ENCODE results near the gene IRS1. TPM values are rescaled to one million over a fixed set of nuclear protein-coding genes. Genes with fewer than 3 reads are reported as not detected.

The IRS1 gene
- total and polyA plus RNA-seq, 12 donors = 2.2 to 20.2 (median 14.5) TPM

DNA sequence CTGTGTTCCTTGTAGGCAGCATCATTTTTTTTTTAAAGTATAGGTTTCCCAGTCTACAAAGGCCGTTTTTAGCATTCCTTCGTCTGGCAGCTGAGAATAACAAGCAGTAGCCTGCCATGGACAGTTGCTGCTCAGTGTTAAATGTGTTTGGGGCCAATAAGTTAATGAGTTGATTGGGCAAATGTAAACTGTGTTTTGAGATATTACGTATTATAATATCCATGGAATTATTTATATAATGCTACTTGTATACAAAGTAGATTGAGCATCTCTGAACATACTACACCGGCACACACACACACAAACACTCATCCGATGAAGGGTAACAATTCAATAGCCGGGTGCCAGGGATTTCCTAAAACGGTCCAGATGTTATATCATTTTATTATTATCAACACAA lies 97.2 kb downstream of the IRS1 start:
- intact Hi-C loops (cut with DNase I) = no loop called here
- H3K4me3 ChIP-seq = no peak overlapping the region
- H3K36me3 ChIP-seq = no peaks in the 10 kb centered on the region
- no peak for DNase-seq
- no peak overlapping the region for H3K27ac ChIP-seq
- H3K9me3 ChIP-seq = no peaks in the 10 kb centered on the region
- WGBS, 2 donors = 75 to 80% methylated on average over 7 of the region's 7 CpGs
- peaks cover 0 to 11% (median 6%) of the 10 kb centered on the region in 9 donors for H3K4me1 ChIP-seq
- no peaks in the 10 kb centered on the region for H3K27me3 ChIP-seq
- TF ChIP-seq, protein P1, sequence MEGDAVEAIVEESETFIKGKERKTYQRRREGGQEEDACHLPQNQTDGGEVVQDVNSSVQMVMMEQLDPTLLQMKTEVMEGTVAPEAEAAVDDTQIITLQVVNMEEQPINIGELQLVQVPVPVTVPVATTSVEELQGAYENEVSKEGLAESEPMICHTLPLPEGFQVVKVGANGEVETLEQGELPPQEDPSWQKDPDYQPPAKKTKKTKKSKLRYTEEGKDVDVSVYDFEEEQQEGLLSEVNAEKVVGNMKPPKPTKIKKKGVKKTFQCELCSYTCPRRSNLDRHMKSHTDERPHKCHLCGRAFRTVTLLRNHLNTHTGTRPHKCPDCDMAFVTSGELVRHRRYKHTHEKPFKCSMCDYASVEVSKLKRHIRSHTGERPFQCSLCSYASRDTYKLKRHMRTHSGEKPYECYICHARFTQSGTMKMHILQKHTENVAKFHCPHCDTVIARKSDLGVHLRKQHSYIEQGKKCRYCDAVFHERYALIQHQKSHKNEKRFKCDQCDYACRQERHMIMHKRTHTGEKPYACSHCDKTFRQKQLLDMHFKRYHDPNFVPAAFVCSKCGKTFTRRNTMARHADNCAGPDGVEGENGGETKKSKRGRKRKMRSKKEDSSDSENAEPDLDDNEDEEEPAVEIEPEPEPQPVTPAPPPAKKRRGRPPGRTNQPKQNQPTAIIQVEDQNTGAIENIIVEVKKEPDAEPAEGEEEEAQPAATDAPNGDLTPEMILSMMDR (IDR thresholded peaks at IDR 0.05) = no peak
- no peak for ATAC-seq

DNA sequence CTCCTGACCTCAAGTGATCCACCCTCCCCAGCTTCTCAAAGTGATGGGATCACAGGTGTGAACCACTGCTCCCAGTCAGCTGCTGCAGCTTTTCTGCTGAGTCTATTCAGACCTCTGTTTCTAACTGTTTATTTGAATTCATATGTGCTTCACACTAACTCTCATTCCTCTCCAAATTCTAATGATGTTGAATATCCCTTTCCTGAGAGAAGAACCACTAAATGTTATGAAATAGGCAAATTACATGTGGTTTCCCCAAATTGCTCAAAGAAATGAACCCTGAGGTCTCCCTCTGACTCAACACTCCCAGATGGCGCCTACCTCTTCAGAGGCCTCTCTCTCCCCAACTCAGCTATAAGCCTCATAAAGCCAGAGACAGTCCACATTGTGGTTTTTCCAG lies 98.6 kb downstream of the IRS1 start:
- Histone ChIP-seq H3K4me3 (no peak overlapping the region), H3K36me3 (no peaks in the 10 kb centered on the region), H3K4me1 (peaks cover 0 to 11% (median 6%) of the 10 kb centered on the region in 9 donors), H3K27ac (no peak overlapping the region), H3K27me3 (no peaks in the 10 kb centered on the region), H3K9me3 (no peaks in the 10 kb centered on the region)
- ATAC-seq (no peak), DNase-seq (no peak)
- WGBS, 2 donors = 95 to 96% methylated on average over 1 of the region's 1 CpG
- intact Hi-C loops (cut with DNase I) = no loop called here
- TF ChIP-seq, protein P1 (IDR thresholded peaks at IDR 0.05) = no peak

DNA sequence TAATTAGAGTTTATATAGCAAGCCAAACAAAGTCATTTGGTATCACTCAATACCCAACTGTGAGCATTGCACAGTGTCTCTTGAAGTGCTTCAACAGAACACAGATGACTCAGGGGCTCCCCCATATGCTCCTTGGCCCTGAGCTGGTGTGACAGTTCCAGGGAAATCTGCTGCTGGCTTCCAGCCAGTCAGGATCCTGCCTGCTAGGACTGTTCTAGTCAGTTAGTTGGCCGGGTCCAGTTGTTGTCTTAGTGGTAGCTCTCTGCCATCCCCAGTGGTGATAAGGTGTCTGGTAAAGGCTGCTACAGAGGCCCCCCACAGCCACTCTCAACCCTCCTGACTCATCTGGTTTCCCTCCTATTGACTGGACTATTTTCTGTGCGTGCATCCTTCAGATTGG lies 100.3 kb downstream of the IRS1 start:
- peak; percentile 67 to 71 for DNase-seq
- no peaks in the 10 kb centered on the region for H3K36me3 ChIP-seq

DNA sequence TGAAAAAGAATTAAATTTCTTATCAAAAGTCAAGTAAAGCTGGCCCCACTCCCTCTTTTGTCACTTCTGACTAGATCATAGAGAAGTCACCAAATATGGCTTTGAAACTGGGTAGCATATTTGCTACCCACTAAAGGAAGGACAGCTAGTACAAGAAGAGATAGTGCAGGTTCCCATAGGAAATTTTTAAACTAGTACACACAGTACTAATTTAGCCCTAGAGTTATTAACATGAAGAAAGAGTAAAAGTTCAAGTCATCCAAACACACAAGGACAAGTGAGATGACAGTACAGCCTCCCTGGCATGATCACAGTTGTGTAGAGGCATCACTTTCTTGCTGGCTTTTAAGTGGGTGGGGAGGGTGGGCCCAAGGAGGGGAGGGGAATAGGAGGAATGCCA lies 100.9 kb downstream of the IRS1 start:
- Histone ChIP-seq H3K27ac (no peak overlapping the region), H3K36me3 (no peaks in the 10 kb centered on the region), H3K27me3 (no peaks in the 10 kb centered on the region), H3K4me1 (peaks cover 0 to 24% (median 15%) of the 10 kb centered on the region in 9 donors), H3K9me3 (no peaks in the 10 kb centered on the region), H3K4me3 (no peak overlapping the region)
- TF ChIP-seq, protein P1 (IDR thresholded peaks at IDR 0.05) = no peak
- DNase-seq (no peak), ATAC-seq (peak in 4 of 8 donors; percentile 34 to 82 (median 44))
- intact Hi-C loops (cut with DNase I) = loop anchor here in 3 of 10 donors (10.0 kb wide), 1 partner anchor 96 kb away; the partner anchor contains the start of gene IRS1 (in 3 of the 3)

More for the DNA sequence above, 100.3 kb downstream of the IRS1 start:
- WGBS, 2 donors = 36 to 37% methylated on average over 2 of the region's 2 CpGs
- Histone ChIP-seq H3K9me3 (no peaks in the 10 kb centered on the region), H3K27ac (no peak overlapping the region), H3K4me1 (peaks cover 0 to 17% (median 10%) of the 10 kb centered on the region in 9 donors), H3K4me3 (no peak overlapping the region), H3K27me3 (no peaks in the 10 kb centered on the region)
- peak; percentile 76 to 98 (median 92) for ATAC-seq
- TF ChIP-seq, protein P1 (IDR thresholded peaks at IDR 0.05) = peak in 3 of 9 donors; percentile 12 to 38 (median 32)
- intact Hi-C loops (cut with DNase I) = loop anchor here in 3 of 10 donors (10.0 kb wide), 1 partner anchor 95 kb away; the partner anchor contains the start of gene IRS1 (in 3 of the 3)
